Stimulated activated CD4-positive, alpha-beta T cell treated with anti-CD3 and anti-CD28 coated beads, Interleukin-1b, Interleukin-23, amount 100 ng/mL, for 4 hours (primary cell): ENCODE data around the gene EML4.

Experiments
- DNase-seq, 2 donors: peaks; one replicate each; pipeline ENCODE4 v3.0.0-alpha.2; 2020; ENCODE audit warnings: low read depth in 2 of 2

Gene EML4

DNA sequence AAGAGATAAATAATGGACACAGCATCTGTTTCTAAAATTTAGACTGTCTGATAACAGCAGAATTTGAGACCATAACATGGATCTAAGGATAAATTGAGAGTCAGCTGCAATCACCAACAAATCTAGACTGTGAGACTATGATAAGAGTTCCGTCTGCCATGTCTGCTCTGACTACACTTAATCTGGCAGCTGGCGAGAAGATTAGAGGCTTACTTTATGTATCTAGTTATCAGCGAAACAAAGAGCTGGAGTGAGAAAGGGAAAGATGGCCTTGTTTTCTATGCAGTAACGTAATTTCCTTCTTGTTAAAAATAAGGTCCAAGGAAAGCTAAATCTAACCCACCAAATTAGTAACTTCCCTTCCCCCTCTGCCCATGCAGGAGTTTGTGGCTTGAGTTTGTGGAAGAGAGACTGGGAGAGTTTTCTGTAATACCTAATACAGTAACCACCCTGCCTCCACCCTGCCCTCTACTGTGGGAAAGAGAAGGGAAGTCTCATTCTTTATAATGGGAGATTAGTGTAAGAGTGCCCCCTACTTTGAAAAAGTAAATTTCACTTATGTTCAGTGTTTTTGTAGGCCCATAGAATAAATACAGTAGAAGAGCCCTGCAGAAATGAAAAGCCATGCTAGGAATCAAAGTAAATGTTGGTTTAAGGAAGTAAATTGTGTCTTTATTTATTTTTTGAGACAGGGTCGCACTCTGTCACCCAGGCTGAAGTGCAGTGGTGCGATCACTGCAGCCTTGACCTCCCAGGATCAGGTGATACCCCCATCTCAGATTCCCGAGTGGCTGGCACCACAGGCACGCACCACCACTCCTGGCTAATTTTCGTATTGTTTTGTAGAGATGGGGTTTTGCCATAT is 27.5 kb downstream of the EML4 start:
- DNase-seq: peak in 1 of 2 donors; percentile 23

DNA sequence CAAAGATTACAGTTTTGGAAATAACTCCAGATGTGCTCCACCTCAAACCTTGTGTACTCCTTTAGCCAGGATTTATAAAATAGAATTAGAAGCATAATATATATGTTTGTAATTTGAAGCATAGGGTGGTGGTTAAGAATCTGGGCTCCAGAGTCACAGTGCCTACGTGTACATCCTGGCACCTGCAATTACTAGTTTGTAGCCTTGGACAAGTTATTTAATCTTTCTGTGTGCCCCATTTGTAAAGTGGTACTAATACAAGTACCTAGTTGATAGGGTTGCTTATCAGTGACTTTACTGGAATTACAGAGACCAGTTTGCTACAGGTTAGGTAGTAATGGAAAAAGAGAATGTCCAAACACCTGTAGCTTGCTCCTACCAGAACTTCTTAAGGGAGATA is 28.6 kb downstream of the EML4 start:
- no peak for DNase-seq

DNA sequence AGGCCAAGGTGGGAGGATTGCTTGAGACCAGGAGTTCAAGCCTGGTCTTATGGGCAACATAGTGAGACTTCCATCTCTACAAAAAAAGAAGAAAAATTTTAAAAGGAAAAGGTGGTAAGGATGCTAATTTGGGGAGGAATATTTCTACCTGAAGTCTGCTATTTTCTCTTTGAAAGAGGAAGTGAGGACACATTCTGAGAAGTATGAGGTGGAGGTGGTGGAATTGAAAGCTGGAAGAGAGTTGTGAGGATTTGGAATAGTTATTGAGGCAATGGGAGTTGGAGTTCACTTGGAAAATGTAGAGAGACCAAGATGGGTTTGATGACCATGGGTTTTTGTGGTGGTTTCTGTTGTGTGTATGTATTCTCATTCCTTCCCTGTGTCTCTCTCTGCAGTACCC is 29.3 kb downstream of the EML4 start:
- no peak for DNase-seq

DNA sequence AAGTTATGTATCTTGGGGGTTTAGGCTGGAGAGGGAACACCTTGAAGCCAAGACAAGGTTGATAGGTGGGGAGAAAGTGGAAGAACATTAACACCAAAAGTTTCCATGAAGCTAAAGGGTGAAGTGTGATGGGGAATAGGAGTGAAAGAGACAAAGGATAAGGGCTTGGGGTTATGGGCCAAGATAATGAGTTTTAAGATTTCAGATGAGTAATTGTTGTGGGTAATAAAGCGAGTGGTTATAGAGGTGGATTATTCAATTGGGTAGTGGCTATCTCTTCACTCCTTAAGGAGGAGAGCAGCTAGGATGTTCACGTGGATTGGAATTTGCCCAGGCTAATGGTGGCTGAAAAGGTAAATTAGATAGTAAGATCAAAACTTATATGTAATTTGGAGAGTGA is 29.8 kb downstream of the EML4 start:
- DNase-seq: no peak

DNA sequence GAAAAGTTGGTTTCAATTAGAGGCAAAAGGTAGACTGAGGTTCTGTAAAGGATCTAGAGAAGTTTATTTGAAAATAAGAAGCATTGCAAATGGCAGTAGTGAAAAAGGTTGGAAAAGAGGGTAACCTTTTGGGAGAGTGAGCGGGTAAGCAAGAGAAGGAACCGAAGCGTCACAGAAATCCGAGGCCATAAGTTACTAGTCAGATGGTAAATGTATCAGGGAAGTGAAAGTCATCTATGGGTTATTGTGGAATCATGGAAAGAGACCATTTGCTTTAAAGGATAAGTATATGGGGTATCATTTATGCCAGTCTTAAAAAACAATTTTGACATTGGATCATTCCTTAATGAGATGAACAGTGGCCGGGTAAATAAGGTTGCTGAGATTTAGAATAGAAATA is 30.5 kb downstream of the EML4 start:
- DNase-seq: no peak

DNA sequence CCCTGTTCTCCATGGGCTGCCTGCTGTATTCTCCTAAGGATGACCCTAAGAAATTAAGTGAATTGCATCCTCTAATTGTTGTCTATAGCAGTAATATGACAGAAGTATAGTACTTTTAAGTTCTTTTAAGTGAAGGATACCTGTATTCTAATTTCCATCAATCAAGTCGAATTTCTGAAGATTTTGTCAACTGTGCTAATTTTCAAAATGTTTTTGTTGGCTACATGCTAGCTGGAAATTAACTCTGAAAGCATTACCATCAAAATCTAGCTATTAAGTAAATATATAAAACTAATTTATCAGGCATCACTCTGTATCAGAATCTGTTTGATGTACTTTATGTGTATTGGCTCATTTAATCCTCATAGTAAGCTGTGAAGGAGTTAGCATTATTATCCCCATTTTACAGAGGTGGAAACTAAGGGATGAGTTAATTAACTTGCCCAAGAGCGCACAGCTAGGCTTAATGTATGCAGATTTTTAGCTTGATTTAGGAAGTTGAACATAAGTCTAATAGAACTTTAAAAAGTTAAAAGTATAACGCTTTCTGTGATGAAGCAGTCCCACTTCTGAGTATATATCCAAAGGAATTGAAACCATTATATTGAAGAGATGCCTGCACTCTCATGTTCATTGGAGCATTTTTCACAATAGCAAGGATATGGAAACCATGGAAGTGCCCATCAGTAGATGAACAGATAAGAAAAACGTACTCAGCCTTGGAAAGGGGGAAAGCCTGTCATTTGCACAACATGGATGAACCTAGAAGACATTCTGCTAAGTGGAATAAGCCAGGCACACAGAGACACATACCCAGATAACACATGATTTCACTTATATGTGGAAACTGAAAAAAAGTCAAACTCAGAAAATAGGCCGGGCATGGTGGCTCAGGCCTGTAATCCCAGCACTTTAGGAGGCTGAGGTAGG is 32.0 kb downstream of the EML4 start:
- no peak for DNase-seq

DNA sequence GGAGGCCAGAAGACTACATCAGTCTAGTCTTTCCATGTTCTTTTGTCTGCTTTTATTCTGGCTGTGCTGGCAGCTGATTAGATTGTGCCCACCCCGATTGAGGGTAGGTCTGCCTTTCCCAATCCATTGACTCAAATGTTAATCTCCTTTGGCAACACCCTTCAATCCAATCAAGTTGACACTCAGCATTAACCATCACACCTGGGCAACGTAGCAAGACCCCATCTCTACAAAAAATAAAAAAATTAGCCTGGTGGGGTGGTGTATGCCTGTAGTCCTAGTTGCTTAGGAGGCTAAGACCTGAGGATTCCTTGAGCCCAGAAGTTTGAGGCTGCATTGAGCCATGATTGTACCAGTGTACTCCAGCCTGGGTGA is 33.5 kb downstream of the EML4 start:
- no peak for DNase-seq

DNA sequence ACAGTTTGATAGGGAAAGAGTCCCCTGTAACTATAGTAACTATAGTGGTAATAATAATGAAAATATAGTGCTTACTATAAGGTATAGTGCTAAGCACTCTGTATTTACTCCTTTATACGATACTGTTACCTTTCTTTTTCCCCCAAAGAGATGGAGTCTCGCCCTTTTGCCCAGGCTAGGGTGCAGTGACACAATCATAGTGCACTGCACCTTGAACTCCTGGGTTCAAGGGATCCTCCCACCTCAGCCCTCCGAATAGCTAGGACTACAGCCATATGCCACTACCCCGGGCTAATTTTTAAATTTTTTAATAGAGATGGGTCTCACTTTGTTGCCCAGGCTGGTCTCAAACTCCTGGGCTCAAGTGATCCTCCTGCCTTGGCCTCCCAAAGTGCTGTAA is 34.6 kb downstream of the EML4 start:
- DNase-seq: no peak

DNA sequence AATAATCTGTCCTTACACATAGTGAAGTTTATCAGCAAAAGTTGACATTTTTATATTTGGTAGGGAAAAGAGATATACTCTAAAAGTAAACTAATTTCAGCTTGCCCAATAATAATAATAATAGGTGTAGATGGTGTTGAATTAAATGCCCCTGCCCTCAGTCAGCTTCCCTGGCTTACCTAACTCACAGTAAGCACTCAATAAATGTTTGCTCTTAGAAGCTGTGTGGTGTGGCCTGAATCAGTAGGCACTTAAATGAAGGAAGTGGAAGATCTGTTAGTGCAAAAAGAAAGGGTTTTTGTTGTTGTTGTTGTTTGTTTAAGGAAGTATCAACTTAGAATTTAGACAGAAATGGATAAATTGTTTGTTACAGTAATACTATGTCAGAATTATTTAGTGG is 36.2 kb downstream of the EML4 start:
- no peak for DNase-seq

DNA sequence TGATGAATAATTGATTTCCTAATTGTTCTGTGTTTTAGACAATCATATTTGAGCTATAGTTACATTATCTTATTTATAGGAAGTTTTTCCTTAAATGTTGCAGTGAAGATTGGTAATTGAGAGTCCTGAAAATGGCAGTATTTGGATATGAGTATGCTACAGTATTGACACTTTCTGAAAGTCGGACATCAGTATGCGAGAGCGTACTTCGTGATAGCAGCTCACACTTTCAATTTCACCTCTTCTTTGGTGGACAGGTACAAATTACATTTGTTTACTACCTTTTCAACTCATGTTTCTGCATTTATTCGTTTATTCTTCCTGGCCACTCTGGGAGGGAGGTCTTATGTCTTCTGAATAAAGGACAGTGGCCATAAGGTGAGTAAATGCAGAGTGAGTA is 38.7 kb downstream of the EML4 start:
- DNase-seq: no peak

DNA sequence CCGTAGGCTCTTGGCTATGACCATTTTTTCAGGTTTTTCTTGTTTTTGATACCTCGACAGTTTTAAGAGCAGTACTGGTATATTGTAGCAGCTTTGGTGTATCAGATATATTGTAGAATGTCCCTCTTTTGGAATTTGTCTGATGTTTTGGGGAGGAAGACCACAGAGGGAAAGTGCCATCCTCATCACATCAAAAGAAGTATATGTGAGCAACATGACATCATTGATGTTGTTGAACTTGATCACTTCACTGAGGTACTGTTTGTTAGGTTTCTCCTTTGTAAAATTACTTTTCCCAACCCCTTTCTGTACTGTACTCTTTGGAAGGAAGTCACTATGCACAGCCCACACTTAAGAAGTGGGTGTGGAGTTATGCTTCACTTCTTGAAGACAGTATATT is 41.0 kb downstream of the EML4 start:
- DNase-seq: no peak

DNA sequence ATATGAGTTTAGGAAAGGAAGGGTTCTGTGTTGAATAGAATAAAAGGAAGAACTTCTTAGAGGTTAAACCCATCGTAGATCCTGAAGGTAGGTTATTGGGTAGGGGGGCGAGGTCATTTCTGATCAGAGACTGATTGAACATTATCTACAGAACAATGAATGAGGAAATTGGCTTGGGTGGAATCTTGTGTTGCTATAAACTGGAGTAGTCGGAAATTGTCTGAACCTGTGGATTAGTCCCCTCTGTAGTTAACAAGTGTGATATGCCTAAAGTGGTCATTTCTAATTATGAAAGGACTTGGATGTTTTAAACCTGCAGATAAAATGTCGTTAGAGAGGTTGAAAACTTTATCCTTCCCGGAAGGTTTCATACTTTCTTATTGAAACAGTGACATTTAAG is 42.1 kb downstream of the EML4 start:
- no peak for DNase-seq

DNA sequence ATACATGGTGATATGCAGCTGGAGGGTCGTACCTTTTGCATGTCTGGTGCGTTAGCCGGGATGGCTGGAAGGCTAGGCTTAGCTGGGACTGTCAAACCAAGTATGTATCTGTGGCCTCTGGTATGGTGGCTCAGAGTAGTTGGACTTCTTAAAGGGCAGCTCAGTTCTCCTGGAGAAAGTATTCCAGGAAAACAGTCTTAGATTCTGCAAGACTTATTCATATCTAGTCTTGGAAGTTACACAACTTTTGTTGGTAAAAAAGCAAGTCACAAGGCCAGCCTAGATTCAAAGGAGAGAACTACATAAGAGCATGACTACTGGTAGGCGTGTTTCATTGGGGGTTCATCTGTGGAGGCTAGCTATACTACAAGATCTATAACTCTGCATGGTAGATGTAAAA is 45.5 kb downstream of the EML4 start:
- DNase-seq: no peak

DNA sequence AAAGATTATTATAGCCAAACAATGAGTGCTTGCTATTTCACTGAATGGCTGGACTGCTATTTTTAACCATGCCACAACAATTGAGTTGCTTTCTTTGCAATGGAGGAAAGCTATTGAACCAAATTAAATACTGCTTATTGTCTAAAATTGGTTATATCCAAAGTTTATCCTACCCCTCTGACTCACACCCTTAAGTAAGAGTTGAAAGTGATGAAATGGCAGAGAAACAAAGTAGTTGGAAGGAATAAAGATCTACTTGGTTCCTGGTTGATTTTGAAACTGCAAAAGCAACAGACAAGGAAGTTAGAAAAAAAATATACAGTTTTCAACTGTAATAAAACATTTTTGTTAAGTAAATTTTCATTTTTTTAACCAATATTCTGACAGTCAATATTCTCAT is 47.5 kb downstream of the EML4 start:
- DNase-seq: no peak

DNA sequence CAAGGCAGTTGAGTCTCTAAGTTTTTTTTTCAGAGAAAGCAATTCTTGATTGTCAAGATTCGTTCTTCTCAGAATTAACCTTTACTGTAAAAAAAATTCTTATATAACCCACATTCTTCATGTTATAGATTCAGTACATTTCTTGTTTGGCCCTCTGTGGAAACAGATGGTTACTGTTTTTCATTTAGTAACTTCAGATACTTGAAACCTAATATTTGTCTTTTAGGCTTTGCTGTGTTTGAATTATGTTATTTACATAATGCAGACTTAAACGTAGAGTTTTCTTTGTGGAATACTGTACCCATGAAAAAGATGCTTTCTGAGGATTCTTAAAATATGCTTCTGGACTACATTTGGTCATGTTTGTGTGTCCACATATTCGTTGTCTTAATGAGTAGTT is 48.2 kb downstream of the EML4 start:
- no peak for DNase-seq

DNA sequence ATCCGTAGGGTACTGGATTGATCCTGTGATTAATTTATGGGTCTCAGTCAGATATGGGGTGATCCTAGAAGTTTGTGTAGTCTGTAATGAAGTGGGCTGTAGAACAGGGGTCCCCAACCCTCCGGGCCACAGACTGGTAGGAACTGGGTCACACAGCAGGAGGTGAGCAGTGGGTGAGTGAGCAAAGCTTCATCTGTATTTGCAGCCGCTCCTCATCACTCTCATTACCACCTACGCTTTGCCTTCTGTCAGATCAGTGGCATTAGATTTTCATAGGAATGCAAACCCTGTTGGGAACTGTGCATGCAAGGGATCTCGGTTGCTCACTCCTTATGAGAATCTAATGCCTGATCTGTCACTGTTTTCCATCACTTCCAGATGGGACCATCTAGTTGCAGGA is 48.8 kb downstream of the EML4 start:
- no peak for DNase-seq

DNA sequence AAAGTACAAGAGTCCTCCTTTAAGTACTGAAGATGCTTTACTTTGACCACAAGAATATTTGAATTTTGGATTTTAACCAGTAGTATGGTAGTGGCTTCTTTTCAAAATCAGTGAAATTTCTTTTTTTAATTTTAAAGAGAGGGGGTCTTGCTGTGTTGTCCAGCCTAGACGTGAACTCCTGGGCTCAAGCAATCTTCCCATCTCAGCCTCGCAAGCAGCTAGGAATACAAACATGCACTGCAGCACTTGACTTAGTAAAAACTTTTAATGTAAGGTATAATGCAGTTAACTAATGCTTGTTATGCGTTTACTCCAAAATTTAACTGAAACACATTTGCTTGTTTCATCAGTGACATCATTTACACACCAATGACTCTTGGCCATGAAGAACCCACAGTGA is 49.6 kb downstream of the EML4 start:
- DNase-seq: no peak

DNA sequence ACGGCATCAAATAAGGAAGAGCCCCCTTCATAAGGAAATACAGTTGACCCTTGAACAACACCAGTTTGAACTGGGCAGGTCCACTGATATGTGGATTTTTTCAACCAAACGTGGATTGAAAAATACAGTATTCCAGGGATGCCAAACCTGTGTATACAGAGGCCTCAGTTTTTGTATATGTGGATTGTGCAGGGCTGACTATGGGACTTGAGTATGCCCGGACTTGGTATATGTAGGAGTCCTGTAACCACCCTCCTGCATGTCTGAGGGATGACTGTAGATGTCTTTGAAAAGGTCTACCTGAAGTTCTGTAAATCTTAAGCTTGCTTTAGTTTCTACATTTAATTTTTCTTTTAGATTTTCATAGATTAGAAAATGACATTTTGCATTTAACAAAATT is 50.0 kb downstream of the EML4 start:
- no peak for DNase-seq

DNA sequence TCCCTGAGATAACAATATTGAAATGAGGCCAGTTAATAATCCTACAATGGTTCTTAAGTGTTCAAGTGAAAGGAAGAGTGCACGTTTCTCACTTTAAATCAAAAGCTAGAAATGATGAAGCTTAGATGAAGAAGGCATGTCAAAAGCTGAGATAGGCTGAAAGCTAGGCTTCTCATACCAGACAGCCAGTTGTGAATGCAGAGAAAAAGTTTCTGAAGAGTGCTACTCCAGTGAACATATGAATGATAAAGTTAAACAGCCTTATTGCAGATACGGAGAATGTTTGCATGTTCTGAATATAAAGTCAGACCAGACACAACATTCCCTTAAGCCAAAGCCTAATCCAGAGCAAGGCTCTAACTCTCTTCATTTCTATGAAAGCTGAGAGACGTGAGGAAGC is 51.4 kb downstream of the EML4 start:
- no peak for DNase-seq

DNA sequence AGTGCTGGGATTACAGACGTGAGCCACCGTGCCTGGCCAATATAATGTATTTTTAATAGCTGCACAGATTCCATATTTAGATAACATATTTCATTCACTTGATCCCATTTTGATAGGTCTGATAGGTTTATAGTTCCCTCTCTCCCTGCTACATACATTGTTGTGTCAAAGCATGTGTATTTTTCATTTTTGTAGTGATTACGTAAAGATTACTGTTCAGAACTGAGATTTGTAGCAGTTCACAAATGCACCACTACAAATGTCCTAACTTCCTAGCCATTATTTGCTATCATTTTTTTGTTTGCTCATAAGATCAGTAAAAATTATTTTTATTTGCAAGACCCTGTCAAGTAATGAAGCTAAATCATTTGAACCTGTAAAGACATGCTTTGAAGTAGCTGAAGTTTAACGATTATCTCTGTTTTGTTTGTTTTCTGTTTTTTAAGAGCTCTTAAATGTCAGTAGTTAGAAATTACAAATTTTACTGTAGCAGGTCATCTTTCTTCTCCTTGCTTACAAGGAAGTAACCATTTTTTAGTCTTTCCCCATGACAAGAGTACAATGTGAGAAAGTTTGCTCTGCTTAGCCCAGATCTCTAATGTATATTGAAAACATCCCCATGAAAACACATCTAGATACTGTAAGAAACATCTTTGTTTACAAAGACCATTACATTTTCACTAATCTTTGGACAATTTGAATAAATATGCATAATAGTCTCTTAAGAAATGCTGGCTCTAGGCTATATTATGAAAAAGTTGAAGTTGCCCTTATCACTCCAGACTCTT is 54.1 kb downstream of the EML4 start:
- no peak for DNase-seq

DNA sequence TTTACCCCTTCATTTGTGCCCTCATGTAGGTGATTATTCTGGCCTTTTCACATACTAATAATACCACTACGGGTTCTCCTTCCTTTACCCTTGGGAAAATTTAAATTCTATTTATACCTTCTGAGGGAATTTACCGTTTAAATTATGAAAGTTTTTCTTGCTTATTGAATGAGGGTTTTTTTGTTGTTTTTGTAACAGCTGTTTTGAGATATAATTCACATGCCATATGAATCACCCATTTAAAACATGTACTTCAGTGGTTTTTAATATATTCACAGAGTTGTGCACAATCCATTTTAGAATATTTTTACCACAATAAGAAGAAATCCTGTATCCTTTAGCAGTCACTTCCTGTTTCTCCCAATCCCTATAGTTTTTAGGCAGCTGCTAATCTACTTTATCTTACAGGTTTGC is 54.7 kb downstream of the EML4 start:
- no peak for DNase-seq

DNA sequence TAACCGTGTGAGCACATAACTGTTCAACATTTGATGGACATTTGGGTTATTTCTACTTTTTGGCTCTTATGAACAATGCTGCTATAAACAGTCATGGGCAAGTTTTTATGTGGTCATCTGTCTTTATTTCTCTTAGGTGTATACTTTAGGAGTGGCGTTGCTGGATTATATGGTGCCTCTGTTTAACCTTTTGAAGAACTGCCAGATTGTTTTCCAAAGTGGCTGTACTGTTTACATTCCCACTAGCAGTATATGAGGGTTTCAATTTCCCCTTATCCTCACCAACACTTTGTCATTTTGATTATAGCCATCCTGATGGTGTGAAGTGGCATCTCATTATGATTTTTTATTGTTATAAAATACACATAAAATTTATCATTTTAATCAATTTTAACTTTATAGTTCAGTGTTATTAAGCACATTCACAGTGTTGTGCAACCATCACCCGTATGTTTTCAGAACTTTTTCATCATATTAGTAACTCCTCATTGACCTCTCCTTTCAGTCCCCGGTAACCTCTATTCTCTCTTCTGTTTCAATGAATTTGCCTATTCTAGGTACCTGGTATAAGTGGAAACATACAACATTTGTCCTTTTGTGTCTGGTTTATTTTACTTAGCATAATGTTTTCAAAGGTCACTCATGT is 55.4 kb downstream of the EML4 start:
- DNase-seq: no peak
